Gastroesophageal sphincter (tissue), 4 donors: ENCODE measurements around the gene STON2. TPM values are rescaled to one million over a fixed set of nuclear protein-coding genes. Genes with fewer than 3 reads are reported as not detected.

Experiments used
- ATAC-seq: fragments of 150-250 bp; one replicate; pipeline ENCODE4 v1.9.1; 2016; ENCODE audit warnings: mild to moderate bottlenecking, moderate library complexity
- H3K27ac ChIP-seq, 4 donors: fragments of 200-600 bp; sonication (generic) in 3 of 4; 1 replicate in 3 of 4; 2 replicates in 1 of 4; pipeline ENCODE4 v1.5.1; 2016 to 2019
- H3K27me3 ChIP-seq: fragments of 200-600 bp; sonication (generic); one replicate; pipeline ENCODE4 v1.5.1; 2019
- H3K36me3 ChIP-seq, 2 donors: fragments of 200-600 bp; sonication (generic); one replicate each; pipeline ENCODE4 v1.5.1; 2019; ENCODE audit warnings: control low read depth in 1 of 2
- H3K4me1 ChIP-seq, 3 donors: fragments of 200-600 bp; sonication (generic); 1 replicate in 2 of 3; 2 replicates in 1 of 3; pipeline ENCODE4 v1.5.1; 2016 to 2019; ENCODE audit warnings: control low read depth in 2 of 3
- H3K4me3 ChIP-seq, 2 donors: fragments of 200-600 bp; sonication (generic); one replicate each; pipeline ENCODE4 v1.5.1; 2019; ENCODE audit warnings: mild to moderate bottlenecking in 1 of 2, moderate library complexity in 1 of 2
- H3K9me3 ChIP-seq, 3 donors: fragments of 200-600 bp; sonication (generic); one replicate each; pipeline ENCODE4 v1.5.1; 2017 to 2019; ENCODE audit warnings: control low read depth in 2 of 3
- CTCF ChIP-seq, 4 experiments: fragments of 200-600 bp in 2 of 4; fragments of 450-650 bp in 2 of 4; sonication (generic) in 1 of 4; IDR thresholded peaks; one replicate each; pipeline ENCODE4 v1.5.1; 2017 to 2019; ENCODE audit warnings: antibody characterized with exemption in 4 of 4, mild to moderate bottlenecking in 2 of 4, moderate library complexity in 2 of 4
- EP300 ChIP-seq: sonication (generic); formaldehyde crosslinking; IDR thresholded peaks from one replicate; pipeline ENCODE4 v1.6.1; 2017; ENCODE audit warnings: antibody characterized with exemption, mild to moderate bottlenecking
- POLR2A ChIP-seq, 2 donors: fragments of 450-650 bp; IDR thresholded peaks; one replicate each; pipeline ENCODE4 v1.6.1; 2017; ENCODE audit warnings: antibody characterized with exemption in 2 of 2, mild to moderate bottlenecking in 2 of 2, moderate library complexity in 1 of 2
- POLR2AphosphoS5 ChIP-seq: sonication (generic); formaldehyde crosslinking; IDR thresholded peaks from one replicate; pipeline ENCODE4 v1.6.1; 2017; ENCODE audit warnings: antibody characterized with exemption
- WGBS, 2 donors: methylation state at CpG; one replicate each; pipeline ENCODE4 v1.1.5; 2018; ENCODE audit warnings: low coverage in 1 of 2; 5-methylcytosine and 5-hydroxymethylcytosine counted together
- total RNA-seq, 4 donors: library from RNA; depleted of rRNA; stranded (reverse); fragments of >200 nt; gene quantifications; one replicate each; pipeline ENCODE4 v1.1.0, GENCODE V29; 2016

Gene STON2
- total RNA-seq, 4 donors from 2014 or later: 2.8 to 11.6 (median 11.5) TPM

GRCh38 chr14:81436296-81437138, 36.4 kb upstream of the STON2 start:
- WGBS, 2 donors: 17% methylated on average over 1 of the region's 79 CpGs; no CpG with 5 or more reads in 1 of the 2 donors
- Histone ChIP-seq H3K27ac (peak overlapping the region in 3 of 4 donors; percentile 64 to 71 (median 67)), H3K36me3 (no peaks in the 10 kb centered on the region), H3K27me3 (peaks cover 95% of the 10 kb centered on the region), H3K9me3 (no peaks in the 10 kb centered on the region), H3K4me1 (peaks cover 0 to 21% (median 14%) of the 10 kb centered on the region in 3 donors), H3K4me3 (peak overlapping the region; percentile 12 to 68)
- TF ChIP-seq EP300: no peak
- TF ChIP-seq POLR2AphosphoS5: no peak
- peak in 1 of 2 donors; percentile 27 for TF ChIP-seq POLR2A (IDR thresholded peaks at IDR 0.05)
- no peak for TF ChIP-seq CTCF (IDR thresholded peaks at IDR 0.05)
- ATAC-seq: peak; percentile 96

DNA sequence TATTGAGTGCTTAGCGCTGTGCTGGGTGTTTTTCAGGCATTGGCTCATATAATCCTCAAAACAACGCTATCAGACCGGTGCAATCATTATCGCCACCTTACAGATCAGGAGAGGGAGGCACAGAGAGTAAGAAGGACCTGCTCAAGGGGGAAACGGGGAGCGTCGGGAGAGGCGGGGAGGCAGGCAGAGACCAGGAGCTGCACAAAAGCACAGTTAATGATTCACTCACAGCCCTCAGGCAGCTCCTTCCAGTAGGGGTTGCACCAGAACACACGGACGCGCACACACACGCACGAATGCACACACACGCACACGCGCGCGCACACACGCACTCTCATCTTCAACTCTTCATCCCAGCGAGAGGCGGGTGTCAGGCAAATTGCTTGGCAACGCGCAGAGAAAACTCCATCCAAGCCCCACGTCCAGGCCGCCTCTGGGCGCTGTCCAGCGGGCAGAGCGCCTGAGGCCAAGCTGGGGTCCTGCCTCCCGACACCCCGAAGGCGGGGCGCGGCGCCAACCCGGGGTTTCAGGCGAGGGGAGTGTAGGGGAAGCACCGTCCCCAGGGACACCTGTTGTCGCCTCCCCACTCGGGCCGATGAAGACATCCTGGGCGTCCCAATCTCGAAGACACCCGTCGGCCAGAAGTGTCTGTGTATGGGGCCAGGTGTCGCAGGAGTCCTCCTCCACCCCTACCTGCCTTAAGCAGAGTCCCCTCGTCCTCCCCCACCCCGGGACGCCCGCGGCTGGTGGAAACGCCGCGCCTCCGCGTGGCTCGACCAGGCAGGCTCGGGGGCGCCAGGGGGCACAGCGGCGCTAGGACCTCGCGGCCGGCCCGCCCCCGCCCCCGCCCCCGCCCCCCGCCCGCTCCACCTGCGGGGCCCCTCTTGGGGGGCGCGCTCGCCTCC, 35.5 kb upstream of the STON2 start:
- 0% methylated on average over 1 of the region's 73 CpGs for WGBS, 2 donors
- Histone ChIP-seq H3K36me3 (no peaks in the 10 kb centered on the region), H3K4me1 (peaks cover 0 to 21% (median 14%) of the 10 kb centered on the region in 3 donors), H3K27me3 (peaks cover 95% of the 10 kb centered on the region), H3K4me3 (peak overlapping the region; percentile 12 to 68), H3K9me3 (no peaks in the 10 kb centered on the region), H3K27ac (peak overlapping the region in 3 of 4 donors; percentile 64 to 71 (median 67))
- ATAC-seq: peak; percentile 42
- no peak for TF ChIP-seq POLR2A (IDR thresholded peaks at IDR 0.05)

DNA sequence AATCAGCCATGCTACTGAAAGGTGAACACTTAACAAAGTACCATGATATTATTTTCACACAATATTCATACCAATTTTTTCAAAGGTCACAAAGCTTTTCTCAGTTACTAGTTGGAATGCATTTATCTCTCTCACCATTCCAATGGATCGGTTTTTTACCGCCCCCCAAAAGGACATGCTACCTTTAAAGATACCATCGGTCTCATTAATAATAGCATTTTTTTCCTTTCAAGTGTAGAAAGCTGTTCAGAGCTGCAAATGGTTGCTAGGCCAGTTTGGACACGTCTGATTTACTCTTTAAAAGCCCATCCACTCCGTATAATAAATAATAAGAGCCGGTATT, 34.9 kb upstream of the STON2 start:
- TF ChIP-seq CTCF (IDR thresholded peaks at IDR 0.05) (no peak), POLR2A (IDR thresholded peaks at IDR 0.05) (no peak), POLR2AphosphoS5 (no peak), EP300 (no peak)
- no peaks in the 10 kb centered on the region for H3K9me3 ChIP-seq
- H3K36me3 ChIP-seq: no peaks in the 10 kb centered on the region
- peaks cover 91% of the 10 kb centered on the region for H3K27me3 ChIP-seq
- no peak for ATAC-seq
- H3K4me3 ChIP-seq: peak overlapping the region in 1 of 2 donors; percentile 68
- no peak overlapping the region for H3K27ac ChIP-seq
- 21 to 33% methylated on average over 4 to 6 of the region's 6 CpGs for WGBS, 2 donors
- peaks cover 0 to 21% (median 14%) of the 10 kb centered on the region in 3 donors for H3K4me1 ChIP-seq

DNA sequence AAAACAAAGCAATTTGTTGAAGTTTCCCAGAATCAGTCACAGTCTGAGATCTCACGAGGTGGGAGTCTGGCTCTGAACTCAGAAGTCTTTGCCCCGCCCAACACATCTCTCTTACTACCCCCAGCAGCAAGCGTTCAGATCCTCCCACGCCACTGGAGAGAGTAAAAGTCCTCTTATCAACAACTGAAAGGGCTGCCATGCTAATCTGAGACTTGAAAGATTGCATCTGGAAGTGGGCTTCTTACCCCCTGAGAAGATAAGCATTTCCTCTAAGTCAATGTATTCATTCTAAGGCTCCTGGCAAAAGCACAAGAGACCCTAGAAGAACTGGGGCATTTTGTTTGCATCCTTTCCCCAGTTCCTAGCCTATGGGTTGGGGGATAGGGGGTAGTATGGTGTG, 34.1 kb upstream of the STON2 start:
- Histone ChIP-seq H3K27me3 (peaks cover 91% of the 10 kb centered on the region), H3K9me3 (no peaks in the 10 kb centered on the region), H3K27ac (no peak overlapping the region), H3K4me3 (no peak overlapping the region), H3K4me1 (peaks cover 0 to 21% (median 14%) of the 10 kb centered on the region in 3 donors), H3K36me3 (no peaks in the 10 kb centered on the region)
- TF ChIP-seq POLR2AphosphoS5 (no peak), CTCF (IDR thresholded peaks at IDR 0.05) (no peak), EP300 (no peak), POLR2A (IDR thresholded peaks at IDR 0.05) (no peak)
- whole genome bisulfite sequencing, 2 donors: 48 to 52% methylated on average over 2 to 3 of the region's 4 CpGs
- ATAC-seq: no peak

DNA sequence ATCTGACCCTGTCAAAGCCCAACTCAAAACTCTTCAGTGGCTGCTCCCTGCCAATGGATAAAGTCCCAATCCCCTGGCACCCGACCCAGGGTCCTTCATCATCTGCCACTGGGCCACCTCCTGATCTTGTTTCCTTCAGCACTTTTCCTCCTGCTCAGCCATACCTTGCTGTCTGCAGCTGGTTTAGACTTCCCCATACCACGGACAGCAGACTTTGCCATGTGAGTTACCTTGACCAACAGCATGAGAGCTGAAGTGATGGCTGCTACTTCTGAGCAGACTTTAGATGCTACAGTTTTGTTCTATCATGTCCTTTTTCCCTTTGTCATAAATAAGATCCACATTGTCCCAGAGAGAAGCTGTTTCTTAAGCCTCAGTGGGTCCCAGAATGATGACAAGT, 33.3 kb upstream of the STON2 start:
- WGBS, 2 donors: 71 to 75% methylated on average over 1 of the region's 2 CpGs
- TF ChIP-seq EP300 (no peak), CTCF (IDR thresholded peaks at IDR 0.05) (no peak), POLR2AphosphoS5 (no peak), POLR2A (IDR thresholded peaks at IDR 0.05) (no peak)
- Histone ChIP-seq H3K4me1 (peaks cover 0 to 21% (median 14%) of the 10 kb centered on the region in 3 donors), H3K9me3 (no peaks in the 10 kb centered on the region), H3K27ac (no peak overlapping the region), H3K36me3 (no peaks in the 10 kb centered on the region), H3K4me3 (no peak overlapping the region), H3K27me3 (peaks cover 90% of the 10 kb centered on the region)
- no peak for ATAC-seq
